Stromal cell of bone marrow (primary cell): ENCODE data around the gene CISH.

Experiments
- DNase-seq: peaks from one replicate; pipeline ENCODE4 v3.0.0-alpha.2; 2012; ENCODE audit warnings: low read depth

Gene CISH

DNA sequence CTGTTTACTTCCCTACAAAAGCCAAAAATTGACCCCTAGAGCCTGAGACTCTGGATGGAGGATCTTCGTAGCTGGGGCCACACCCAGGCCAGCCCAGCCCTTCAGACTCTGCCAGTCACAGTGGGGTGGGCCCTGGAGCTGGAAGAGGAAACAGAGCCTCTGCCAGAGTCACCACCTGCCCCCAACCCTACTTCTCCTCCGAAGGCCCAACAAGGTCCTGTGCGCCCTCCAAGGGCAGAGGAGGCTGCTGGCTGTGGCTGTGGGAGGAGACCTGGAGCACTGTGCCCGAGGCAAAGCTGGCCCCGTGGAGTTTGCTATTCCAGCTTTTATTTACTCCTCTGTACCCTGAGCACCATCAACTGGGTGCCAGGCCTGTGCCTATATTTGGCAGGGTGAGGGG lies 19.0 kb downstream of the CISH start:
- DNase-seq, result no peak

DNA sequence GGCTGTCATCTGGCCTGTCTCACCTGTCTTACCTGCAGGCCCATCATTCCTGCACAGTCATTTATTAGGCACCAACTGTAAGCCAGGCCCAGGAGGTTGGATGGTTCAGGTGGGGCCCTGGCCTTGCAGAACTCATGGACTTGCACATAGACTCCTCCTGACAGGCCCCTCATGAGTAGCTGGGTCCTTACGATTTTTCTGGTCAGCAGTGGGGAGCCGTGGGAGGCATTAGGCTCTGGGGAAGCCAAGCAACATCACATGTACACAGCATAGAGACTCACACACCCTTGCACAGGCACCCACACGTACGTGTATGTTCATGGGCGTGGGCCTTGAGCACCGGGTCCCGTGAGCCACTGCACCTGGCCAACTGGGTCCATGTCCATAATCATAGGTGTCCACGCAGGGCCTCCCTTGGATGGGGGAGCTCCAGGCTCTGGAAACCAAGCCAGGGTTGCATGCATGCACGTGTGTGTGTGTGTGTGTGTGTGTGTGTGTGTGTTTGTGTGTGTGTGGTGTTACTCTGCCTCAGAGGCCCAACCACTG lies 20.3 kb downstream of the CISH start:
- no peak for DNase-seq

DNA sequence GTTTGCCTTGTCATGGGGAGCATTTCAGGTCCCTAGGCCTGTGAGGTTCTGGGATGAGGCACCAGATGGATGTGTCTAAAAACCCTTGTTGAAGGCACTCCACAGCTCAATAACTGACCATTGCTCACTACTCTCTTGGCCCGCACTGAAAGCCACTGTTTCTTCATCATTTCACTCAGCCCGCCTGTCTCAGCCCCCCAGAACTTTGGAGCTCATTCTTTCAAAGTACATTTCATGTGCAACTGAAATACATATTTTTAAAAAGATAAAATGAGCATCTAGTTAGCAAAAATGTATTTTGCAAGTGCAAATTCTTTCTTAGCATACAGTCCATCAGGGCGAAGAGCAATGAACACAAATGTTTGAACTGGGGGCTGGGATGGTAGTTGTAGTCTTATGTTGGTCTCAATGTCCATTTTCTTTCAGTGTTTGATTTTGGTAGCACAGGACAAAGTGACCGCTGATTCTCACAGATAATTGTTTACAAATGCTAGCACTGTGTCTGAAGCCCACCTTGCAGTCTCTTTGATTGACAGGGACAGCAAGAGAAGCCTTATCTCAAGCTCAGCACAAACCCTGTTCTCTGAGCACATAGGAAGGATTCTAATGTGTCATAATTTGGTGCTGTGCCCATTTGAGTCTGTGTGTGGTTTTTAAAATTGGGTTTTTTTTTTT lies 22.7 kb downstream of the CISH start:
- peak; percentile 48 for DNase-seq

DNA sequence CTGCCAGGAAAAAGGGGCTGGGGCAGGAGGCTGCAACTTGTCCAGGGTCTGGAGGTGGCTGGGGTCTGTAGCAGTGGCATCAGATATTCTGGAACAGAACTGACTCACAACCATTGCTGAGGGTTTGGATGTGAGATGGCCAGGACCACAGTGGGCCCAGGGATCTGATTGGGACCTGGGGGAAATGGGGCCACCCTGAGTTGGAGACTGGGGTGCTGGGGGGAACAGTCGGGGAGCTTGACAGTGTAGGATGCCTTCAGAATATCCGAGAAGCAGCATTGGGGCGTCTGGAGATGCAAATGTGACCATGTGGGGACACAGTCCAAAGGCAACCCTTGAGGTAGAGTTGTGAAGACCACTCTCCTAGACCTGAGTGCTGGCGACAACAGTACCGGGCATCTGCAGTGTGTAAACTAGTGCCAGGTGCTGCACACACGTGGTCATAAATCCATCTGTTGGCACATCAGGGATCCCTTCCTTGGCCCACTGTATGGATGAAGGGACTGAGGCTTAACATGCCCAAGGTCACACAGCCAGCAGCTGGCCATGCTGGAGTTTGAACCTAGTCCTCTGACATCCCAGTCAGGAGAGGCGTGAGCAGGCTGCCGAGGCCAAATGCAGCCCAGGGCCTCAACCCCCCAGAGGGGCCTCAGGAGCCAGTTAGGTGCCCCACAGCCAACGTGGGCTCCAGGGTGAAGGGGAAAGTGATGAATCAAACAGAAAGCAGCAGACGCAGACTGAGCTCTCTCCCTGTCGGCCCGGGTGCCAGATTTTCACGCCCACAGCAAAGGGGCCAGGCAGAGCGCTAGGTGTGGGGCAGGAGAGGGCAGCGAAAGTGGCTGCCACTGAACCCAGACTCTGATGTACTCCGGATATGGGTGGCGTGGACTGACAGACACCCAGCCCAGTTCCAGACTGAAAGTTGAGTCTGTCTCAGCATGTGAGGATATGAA lies 23.5 kb downstream of the CISH start:
- no peak for DNase-seq

DNA sequence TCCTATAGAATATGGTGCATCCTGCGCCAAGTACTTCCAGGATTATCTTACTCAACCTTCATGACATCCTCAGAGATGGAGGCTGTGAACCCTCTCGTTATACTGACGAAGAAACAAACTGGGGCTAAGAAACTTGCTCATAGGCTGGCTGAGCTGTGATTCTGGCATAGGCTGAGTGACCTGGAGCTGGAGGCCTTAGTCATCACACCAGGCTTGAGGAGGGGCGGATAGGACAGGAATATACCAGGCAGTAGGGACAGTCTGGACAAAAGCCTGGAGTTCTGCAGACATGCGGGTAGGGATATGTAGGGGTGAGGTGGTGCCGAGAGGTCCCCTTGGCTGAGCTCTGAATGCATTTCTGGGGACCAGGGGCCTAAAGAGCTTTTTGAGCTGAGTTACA lies 24.2 kb downstream of the CISH start:
- no peak for DNase-seq

DNA sequence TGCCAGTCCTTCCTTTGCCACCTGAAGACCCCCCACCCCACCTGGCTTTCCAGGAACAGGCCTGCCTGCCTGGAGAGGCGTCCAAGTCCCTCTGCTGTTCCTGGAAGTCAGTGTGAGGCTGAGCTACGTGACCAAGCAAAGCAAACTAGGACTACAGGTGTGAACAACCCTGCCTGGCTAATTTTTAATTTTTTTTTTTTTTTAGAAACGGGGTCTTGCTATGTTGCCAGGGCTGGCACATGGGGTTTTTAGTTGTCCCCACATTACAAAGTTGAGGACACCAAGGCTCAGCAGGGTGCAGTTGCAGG lies 24.9 kb downstream of the CISH start:
- DNase-seq, result no peak

DNA sequence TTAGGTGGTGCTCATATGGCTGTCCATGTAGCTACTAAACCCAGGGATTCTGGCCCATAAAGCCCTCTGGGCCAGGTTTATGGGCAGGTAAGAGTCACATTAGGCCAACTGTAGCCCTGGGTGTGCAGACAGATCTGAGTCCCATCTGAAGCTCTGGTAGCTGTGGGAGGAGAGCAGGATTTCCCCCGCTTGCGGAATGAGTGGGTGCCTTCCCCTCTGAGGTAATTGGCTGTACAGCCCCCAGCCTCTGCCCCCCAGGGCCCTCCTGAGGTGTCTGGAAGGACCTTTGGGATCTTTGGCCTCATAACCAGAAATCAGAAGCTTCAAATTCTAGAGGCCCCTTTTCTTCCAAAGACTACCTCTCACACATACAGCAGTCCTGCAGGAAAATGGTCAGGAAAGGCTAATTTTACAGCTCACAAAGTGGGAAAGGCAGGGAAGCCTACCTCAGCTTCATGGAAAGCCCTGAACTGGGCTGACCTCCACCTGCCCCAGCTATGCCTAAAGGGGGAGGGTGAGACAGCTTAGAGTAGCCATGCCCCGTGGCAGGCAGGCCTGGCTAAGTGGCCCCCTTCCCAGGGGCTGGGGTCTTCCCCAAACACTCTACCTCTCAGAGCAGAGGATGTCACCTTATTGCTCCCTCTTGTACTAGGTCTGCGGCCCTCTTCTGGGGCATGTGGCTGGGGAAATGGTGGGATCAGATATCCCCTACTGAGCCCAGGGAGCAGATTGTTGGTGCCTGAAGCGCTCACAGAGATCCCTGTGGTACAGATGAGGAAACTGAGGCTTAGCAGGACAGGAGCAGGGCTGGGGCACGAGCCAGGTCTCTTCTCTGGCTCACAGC lies 25.4 kb downstream of the CISH start:
- no peak for DNase-seq

DNA sequence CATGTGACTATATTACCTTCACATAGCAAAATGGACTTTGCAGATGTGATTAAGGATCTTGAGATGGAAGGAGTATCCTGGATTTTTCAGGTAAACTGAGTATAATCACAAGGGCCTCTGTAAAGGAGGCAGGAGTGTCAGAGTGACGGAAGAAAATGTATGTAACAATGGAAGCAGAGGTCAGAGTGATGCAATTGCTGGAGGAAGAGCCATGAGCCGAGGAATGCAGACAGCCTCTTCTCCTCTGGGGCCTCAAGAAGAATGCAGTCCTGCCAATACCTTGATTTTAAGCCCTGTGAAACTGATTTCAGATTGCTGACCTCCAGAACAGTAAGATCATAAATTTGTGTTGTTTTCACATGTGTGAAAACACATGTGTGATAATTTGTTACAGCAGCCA lies 27.2 kb downstream of the CISH start:
- DNase-seq, result no peak

DNA sequence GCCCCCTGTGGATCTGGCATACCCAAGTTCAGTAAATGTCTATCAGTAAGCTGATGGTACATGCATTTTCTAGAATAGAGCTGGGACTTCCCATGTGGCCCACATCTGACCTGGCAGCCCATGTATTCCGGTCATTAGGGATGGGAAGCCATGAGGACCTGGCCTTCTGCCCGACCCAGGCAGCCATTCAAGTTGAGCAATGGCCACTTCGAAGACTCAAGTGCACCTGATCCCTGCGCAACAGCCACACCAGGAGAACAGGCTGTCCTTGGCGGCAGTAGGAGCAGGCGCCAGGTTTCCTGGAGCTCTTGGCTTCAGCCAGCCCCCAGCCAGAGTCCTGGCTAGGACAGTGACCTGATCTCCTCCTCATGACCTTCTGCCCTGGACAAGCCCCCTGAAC lies 27.7 kb downstream of the CISH start:
- DNase-seq, result no peak

DNA sequence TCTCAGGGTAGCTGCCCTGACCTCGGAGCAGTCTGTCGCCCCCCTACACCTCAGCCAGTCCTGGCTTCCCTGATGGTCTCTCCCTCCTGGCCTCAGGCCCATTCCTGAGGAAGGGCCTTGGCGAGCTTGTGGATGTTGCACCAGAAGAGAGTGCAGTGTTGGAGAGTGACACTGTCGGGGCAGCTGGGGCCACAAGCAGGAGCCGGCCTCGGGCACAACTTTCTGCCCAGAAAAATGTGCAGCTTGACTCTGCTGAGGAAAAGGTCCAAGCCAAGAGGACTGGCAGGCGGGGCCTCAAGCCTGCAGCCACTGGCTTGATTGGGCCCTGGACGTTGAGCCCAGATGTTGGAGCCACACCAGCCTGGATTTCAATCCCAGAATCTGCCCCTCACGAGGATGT lies 29.5 kb downstream of the CISH start:
- DNase-seq, result no peak

DNA sequence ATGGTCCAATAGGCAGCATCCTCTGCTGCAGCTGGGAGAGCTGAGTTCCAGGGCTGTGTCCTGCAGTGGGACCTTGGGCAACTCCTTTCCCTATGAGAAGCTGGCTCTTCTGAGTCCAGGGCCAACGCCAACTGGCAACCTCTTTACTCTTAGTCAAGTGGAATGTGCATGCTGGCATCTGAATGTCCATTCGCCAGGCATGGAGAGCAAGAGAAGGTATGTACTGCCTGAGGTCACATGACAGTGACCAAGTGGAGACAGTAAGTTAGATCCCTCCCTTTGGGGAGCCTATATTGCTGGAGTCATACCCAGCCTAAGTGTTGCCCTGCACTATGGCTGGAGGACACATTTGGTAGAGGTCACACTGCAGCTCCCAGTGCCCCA lies 30.1 kb downstream of the CISH start:
- DNase-seq, result no peak

DNA sequence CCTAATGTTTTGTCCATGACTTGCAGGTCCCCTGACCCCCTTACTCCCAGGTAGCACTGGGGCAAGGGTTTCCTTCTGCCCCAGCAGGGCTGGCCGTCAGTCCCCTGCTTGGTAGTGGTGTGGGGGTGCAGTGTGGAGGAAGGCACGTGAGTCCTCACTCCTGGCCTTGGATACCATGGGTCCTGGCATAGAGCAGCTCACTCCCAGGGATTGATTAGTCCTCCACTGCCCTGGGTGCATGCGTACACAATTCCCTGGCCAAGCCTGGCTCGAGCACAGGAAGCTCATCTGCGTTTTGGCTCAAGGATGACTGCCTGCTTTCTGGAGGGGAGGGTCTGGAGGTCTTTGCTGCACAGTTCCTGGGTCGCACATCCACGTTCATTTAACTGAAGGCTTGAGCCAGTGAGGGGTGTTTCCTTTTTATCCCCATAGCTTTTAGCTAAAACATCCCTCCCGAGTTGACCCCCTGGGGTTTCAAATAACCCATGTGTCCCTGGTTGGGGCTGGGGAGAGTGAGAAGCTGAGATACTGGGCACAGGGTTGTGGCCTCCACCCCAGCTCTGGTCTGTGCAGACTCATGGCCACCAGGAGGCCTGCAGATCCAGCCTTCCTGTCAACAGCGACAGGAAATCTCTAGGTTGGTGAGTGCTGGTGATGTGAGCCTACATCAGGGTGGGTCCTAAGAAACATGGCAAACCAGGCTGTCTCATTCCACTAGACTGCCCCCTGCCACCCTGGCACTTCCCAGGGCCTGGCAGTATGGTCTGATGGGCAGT lies 30.7 kb downstream of the CISH start:
- DNase-seq, result no peak

DNA sequence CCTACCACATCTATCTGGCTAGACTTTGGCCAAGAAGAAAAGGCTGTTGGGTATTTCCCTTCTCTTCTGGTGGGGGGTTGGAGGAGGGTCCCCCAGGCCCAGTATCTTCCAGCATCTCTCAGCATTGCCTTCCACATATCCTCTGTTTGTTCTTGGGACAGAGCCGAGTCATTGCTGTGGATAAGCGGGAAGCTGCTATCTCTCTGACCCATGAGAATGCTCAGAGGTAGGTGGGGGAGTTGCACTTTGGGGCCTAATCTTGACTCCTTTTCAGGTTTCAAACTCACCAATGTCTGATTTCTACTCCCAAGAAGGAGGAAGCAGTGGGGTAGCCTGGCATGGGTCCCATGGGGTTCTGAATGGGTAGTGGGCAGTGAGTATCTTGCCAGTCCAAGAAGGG lies 34.2 kb downstream of the CISH start:
- no peak for DNase-seq

DNA sequence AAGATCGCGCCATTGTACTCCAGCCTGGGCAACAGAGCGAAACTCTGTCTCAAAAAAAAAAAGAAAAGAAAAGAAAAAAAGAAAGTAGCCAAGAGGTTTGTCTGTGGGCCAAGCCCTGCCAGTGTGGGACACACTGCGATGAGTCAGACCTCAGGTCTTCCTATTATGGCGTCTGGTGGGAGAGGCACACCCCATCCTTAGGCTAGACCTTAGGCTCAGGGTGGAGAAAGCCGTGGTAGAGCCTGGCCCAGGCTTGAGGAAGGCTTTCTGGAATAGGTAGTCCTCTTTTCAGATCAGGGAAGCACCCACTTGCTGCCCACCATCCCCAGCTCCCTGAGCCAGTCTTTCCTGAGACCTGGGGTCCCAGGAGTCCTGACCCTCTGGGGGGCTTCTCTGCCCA lies 36.2 kb downstream of the CISH start:
- no peak for DNase-seq

DNA sequence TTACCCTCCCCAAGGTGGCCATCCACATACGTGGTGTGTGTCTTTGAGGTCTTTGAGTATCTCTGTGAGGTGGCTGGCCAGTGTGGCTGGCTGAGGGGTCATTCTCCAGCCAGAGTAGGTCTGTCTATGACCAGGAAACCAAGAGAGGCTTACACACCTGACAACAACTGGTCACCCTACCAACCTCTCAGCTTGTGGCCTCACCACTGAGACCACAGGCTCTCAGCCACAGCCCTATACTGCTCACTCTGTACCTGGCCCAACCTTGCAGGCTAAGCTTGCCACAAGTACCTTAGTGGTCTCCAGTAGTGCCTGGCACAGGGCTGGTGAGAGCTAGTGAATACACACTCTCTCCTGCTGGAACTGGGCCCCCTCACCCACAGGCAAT lies 37.1 kb downstream of the CISH start:
- DNase-seq, result no peak

DNA sequence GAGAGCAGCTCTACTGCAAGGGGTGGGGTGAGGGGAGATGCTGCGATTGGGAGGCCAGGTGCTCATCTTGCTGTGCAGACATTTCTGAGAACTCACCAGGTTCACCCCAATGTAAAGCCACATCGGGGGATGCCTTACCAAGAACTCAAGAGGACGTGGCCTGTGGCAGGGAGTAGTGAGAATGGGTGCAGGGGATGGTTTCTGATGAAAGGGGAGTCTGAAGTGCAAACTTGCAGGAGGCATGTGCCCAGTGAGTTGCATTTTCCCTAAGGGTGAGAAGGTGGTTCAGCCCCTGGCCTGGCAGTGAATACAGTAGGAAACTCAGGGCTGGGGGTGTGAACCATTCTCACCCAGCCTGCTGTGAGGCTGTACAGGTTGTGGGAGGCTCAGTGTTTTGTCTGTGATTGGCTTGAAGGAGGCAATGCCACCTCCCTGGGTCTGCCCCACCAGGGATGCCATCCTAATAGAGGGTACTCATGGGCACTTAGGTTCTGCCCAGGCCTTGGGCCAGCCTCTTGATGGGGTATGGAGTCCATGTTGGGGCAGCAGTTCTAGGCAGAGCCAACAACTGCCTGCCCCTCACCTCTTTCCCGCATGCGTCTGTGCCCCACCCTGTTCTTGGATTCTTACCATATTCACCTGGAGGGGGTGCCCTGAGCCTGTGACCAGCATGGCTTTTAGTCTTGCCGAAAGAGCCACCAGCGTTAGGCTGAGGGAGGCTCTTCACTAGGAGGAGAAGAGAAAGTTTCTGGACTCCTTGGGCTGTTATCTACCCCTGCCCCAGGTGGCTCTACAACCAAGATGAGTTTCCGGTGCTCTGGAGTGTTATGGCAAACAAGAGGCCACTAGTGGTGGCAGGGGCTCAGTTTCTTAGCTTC lies 37.8 kb downstream of the CISH start:
- no peak for DNase-seq

DNA sequence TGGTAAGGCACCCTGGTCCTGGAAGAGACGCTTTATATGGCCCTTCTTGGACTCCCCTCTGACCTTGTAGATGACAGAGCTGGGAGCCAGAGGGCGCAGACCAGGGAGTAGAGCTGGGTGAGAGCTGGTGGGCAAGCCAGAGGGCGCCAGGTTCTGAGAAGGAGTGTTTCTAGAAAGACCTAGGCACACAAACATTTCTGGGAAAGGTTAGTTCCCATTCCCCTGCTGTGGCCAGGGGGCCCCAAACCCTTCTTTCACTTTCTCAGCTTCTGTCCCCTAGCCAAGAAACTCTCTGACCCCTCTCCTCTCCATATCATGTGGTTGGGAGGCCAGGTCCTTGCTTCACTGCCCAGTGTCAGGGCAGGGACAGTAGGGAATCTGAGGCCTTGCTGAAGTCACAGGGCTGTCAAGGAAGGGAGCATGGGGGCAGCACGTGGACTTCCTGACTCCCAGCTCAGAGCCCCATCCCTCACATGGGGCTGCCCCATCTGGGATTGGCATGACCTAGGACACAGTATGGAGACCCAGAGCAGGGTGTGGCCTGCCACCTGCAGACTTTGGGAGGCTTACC lies 38.7 kb downstream of the CISH start:
- no peak for DNase-seq

DNA sequence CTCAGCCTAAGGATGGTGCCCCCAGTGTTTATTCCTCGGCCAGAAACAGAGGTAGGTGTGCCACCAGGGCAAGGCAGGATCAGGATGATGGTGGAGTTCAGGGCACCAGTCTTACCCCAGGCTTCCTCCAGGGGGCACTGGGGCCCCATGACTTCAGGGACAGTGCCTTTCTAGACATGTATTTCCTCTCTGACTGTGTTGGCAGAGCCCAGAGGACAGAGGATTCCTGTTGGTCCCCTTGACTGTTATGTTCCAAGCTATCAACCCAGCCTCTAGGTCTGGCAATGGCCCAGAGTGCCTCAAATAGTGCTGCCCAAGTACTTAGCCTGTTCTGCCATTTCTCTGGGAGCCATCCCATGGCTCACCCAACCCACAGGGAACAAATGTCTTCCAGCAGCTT lies 39.4 kb downstream of the CISH start:
- DNase-seq, result peak; percentile 48

DNA sequence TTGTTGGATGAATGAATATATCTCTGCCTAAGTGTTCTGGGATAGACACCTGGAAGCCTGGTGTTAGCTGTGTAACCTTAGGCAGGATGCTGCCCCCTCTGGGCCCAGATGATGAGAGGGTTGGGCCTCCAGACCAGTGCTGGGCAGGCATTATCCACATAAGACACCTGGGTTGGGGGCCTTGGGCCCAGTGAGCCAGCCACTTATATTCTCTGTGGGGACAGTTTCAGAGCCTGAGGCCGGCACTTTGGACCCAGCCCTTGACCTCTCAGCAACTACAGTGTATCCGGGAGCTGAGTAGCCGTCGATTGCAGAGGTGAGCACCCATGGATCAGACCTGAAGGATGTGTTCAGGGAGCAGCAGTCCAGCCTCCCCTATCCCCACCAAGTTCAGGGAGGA lies 40.1 kb downstream of the CISH start:
- DNase-seq, result no peak

DNA sequence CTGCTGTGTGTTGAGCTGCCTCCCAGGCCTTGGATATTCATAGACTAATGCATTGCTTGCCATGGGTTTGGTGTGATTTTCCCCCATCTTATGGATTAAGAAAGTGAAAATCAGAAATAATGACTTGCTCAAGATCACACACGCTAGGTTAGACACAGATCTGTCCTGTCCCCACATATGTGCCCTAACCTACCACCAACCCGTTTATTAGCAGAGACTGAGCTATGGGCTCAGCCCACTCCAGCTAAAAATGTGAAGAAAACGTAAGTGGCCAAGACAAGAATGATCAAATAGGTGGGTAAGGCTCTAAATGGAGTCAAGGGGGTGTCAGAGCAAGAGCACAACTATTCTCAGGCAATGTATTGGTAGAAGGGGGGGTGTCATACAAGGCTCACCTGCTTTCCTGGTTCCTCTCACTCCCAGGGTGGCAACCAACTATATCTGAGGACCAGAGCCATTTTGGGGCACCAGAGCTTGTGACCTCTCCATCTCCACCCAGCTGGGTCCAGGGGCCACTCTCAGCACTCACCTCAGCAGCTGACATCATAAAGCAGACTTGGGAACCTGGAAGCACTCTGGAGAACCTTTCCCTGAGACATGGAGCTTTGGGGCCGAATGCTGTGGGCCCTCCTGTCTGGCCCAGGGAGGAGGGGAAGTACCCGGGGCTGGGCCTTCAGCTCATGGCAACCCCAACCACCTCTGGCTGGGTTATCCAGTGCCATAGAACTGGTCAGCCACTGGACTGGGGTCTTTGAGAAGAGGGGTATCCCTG lies 40.9 kb downstream of the CISH start:
- no peak for DNase-seq
